Neural crest cell (in vitro differentiated cells): ENCODE data around the gene PIGQ. TPM values are rescaled to one million over a fixed set of nuclear protein-coding genes. Genes with fewer than 3 reads are reported as not detected.

Source experiments
- DNase-seq: peaks from one replicate; pipeline ENCODE4 v3.0.0; 2021; ENCODE audit warnings: low read depth, mixed read lengths, low spot score
- H3K27ac Mint-ChIP-seq: one replicate; pipeline ENCODE4 v1.8.0; 2021; ENCODE audit warnings: mild to moderate bottlenecking, mixed read lengths; ENCODE audit not compliant: unreplicated experiment
- H3K27me3 Mint-ChIP-seq: 2 replicates; pipeline ENCODE4 v1.8.0; 2021; ENCODE audit warnings: low read depth, mild to moderate bottlenecking, mixed read lengths
- H3K36me3 Mint-ChIP-seq: 2 replicates; pipeline ENCODE4 v1.8.0; 2021; ENCODE audit warnings: low read depth, mild to moderate bottlenecking, mixed read lengths
- H3K4me1 Mint-ChIP-seq: 2 replicates; pipeline ENCODE4 v1.8.0; 2021; ENCODE audit warnings: mixed read lengths
- H3K4me3 Mint-ChIP-seq: one replicate; pipeline ENCODE4 v1.8.0; 2021; ENCODE audit warnings: mild to moderate bottlenecking, mixed read lengths
- H3K9me3 Mint-ChIP-seq: 2 replicates; pipeline ENCODE4 v1.8.0; 2021; ENCODE audit warnings: mixed read lengths
- CTCF ChIP-seq: fragments of 200-600 bp; sonication (generic); conservative IDR thresholded peaks from 2 replicates; pipeline ENCODE4 v1.5.0; 2021; ENCODE audit warnings: antibody characterized with exemption, mild to moderate bottlenecking
- total RNA-seq: library from RNA; stranded (reverse); gene quantifications from 2 replicates; pipeline ENCODE4 v1.2.1, GENCODE V29; 2021

Gene PIGQ
- total RNA-seq, 1 donor from 2014 or later: 91.7 TPM

- TF ChIP-seq CTCF: no peak
- no peak overlapping the region for H3K4me3 Mint-ChIP-seq
- no peaks in the 10 kb centered on the region for H3K36me3 Mint-ChIP-seq
- no peak for DNase-seq
- no peaks in the 10 kb centered on the region for H3K9me3 Mint-ChIP-seq
- H3K27me3 Mint-ChIP-seq: peaks cover 8% of the 10 kb centered on the region
- no peaks in the 10 kb centered on the region for H3K4me1 Mint-ChIP-seq
- no peak overlapping the region for H3K27ac Mint-ChIP-seq
Observed at GRCh38 chr16:580946-581498, 11.3 kb downstream of the PIGQ start.

- H3K4me1 Mint-ChIP-seq: no peaks in the 10 kb centered on the region
- DNase-seq: no peak
- H3K27me3 Mint-ChIP-seq: peaks cover 14% of the 10 kb centered on the region
- no peaks in the 10 kb centered on the region for H3K9me3 Mint-ChIP-seq
- H3K4me3 Mint-ChIP-seq: no peak overlapping the region
- no peaks in the 10 kb centered on the region for H3K36me3 Mint-ChIP-seq
- no peak overlapping the region for H3K27ac Mint-ChIP-seq
- no peak for TF ChIP-seq CTCF
Observed at GRCh38 chr16:582218-582613, 12.4 kb downstream of the PIGQ start.

- DNase-seq: no peak
- TF ChIP-seq CTCF: no peak
- Mint-ChIP-seq H3K4me1 (peaks cover 4% of the 10 kb centered on the region), H3K4me3 (peak overlapping the region; percentile 51), H3K36me3 (no peaks in the 10 kb centered on the region), H3K27ac (no peak overlapping the region), H3K27me3 (peaks cover 16% of the 10 kb centered on the region), H3K9me3 (no peaks in the 10 kb centered on the region)
Observed at GRCh38 chr16:582614-583331, 13.0 kb downstream of the PIGQ start.

- no peak overlapping the region for H3K27ac Mint-ChIP-seq
- peaks cover 17% of the 10 kb centered on the region for H3K27me3 Mint-ChIP-seq
- TF ChIP-seq CTCF: no peak
- H3K4me1 Mint-ChIP-seq: peaks cover 6% of the 10 kb centered on the region
- H3K4me3 Mint-ChIP-seq: no peak overlapping the region
- H3K9me3 Mint-ChIP-seq: no peaks in the 10 kb centered on the region
- no peaks in the 10 kb centered on the region for H3K36me3 Mint-ChIP-seq
- no peak for DNase-seq
Observed at GRCh38 chr16:583470-583814, 13.7 kb downstream of the PIGQ start.

GRCh38 chr16:583815-584591, 14.2 kb downstream of the PIGQ start:
- Mint-ChIP-seq H3K9me3 (no peaks in the 10 kb centered on the region), H3K27me3 (peaks cover 20% of the 10 kb centered on the region), H3K4me1 (peaks cover 9% of the 10 kb centered on the region), H3K4me3 (peak overlapping the region; percentile 23), H3K27ac (no peak overlapping the region), H3K36me3 (no peaks in the 10 kb centered on the region)
- TF ChIP-seq CTCF: no peak
- DNase-seq: no peak
